Measurements from ENCODE around the gene SGCA. TPM values are rescaled to one million over a fixed set of nuclear protein-coding genes. Genes with fewer than 3 reads are reported as not detected.

Gene SGCA
- total and polyA plus RNA-seq, 2 of the 8 experiments (the other 6 are each of a cell fraction or from before 2014, with no cell fraction given), result 0.12 TPM; not detected in 1

- TF ChIP-seq BCL11A (IDR thresholded peaks at IDR 0.05; ENCODE audit: low read depth in 2 of 2, low read length in 2 of 2) (no peak), JUND (IDR thresholded peaks at IDR 0.05; ENCODE audit: low read length) (no peak), KDM4A (IDR thresholded peaks at IDR 0.05; ENCODE audit: low read depth, low read length, severe bottlenecking) (no peak), MAX (IDR thresholded peaks at IDR 0.05) (no peak), RNF2 (IDR thresholded peaks at IDR 0.05; ENCODE audit: borderline replicate concordance, low read depth, low read length, missing control alignments, poor library complexity, severe bottlenecking) (no peak), KDM1A (IDR thresholded peaks at IDR 0.05; ENCODE audit: borderline replicate concordance, low read length) (no peak), SUZ12 (IDR thresholded peaks at IDR 0.05; ENCODE audit: low read length) (no peak), SP4 (IDR thresholded peaks at IDR 0.05; ENCODE audit: low read length) (no peak), BACH1 (IDR thresholded peaks at IDR 0.05; ENCODE audit: low read length) (no peak), SP1 (IDR thresholded peaks at IDR 0.05; ENCODE audit: low read depth, low read length) (no peak), BRCA1 (IDR thresholded peaks at IDR 0.05; ENCODE audit: low read depth, low read length) (no peak)
Observed at GRCh38 chr17:50186661-50187393, 21.0 kb downstream of the SGCA start (continued).
